Dermis blood vessel endothelial cell (primary cell): ENCODE measurements around the gene DDX60. TPM values are rescaled to one million over a fixed set of nuclear protein-coding genes. Genes with fewer than 3 reads are reported as not detected.
"Not testable (repeated sequence)": the region's sequence is repeated elsewhere in the genome, so short reads cannot be mapped to it uniquely, and the experiment has no call there.

Experiments used
- DNase-seq: peaks from one replicate; pipeline ENCODE4 v3.0.0; 2010
- total RNA-seq: library from RNA; depleted of rRNA; stranded (reverse); fragments of >200 nt; gene quantifications from 2 replicates; pipeline ENCODE4 v1.2.3, GENCODE V29; 2014

DDX60 gene, protein sequence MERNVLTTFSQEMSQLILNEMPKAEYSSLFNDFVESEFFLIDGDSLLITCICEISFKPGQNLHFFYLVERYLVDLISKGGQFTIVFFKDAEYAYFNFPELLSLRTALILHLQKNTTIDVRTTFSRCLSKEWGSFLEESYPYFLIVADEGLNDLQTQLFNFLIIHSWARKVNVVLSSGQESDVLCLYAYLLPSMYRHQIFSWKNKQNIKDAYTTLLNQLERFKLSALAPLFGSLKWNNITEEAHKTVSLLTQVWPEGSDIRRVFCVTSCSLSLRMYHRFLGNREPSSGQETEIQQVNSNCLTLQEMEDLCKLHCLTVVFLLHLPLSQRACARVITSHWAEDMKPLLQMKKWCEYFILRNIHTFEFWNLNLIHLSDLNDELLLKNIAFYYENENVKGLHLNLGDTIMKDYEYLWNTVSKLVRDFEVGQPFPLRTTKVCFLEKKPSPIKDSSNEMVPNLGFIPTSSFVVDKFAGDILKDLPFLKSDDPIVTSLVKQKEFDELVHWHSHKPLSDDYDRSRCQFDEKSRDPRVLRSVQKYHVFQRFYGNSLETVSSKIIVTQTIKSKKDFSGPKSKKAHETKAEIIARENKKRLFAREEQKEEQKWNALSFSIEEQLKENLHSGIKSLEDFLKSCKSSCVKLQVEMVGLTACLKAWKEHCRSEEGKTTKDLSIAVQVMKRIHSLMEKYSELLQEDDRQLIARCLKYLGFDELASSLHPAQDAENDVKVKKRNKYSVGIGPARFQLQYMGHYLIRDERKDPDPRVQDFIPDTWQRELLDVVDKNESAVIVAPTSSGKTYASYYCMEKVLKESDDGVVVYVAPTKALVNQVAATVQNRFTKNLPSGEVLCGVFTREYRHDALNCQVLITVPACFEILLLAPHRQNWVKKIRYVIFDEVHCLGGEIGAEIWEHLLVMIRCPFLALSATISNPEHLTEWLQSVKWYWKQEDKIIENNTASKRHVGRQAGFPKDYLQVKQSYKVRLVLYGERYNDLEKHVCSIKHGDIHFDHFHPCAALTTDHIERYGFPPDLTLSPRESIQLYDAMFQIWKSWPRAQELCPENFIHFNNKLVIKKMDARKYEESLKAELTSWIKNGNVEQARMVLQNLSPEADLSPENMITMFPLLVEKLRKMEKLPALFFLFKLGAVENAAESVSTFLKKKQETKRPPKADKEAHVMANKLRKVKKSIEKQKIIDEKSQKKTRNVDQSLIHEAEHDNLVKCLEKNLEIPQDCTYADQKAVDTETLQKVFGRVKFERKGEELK (N-terminal part only)
- 42.5 and 49.5 TPM in 2 replicates for total RNA-seq

DNA sequence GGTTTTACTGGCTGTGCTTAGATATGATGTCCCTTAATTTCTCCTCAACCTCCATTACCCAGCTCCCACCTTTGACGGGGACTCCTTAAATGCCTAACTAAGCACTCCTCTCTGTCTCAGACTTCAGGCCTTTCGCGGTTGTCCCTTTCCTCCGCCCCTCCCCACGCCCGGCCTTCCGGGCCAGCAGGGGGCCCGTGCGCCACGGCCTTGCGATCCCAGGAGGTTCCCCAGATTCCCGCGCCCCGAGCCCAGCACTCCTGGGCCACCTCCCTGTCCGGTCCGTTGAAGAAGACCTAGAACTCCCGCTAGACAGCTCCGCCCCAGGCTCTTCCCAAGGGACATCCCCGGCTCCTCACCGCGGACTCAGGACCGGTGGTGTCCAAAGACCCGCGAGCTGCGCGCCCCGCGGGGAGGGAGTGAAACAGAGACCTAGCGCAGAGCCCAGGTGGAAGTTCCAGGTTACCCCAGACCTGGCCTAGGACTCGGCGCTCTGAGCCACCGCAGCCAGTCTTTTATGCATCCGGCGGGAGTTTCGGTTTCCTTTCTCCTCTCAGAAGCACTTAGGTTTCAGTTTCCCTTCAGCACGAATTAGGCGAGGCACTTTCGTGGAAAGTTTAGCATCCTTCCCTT is at the start of gene DDX60:
TSS of gene DDX60 (minus strand) at position 487 of the 630 bp plus-strand sequence. CDS start 7,493 bp downstream, outside the sequence.
- DNase-seq, result peak; percentile 82

DNA sequence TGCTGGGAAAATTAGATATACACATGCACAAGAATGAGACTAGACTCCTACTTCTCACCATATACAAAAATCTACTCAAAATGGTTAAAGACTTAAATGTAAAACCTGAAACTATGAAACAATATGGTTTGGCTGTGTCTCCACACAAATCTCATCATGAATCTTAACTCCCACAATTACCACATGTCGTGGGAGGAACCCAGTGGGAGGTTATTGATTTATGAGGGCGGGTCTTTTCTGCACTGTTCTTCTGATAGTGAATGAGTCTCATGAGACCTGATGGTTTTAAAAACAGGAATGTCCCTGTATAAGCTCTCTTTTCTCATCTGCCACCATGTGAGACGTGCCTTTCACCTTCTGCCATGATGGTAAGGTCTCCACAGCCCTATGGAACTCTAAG is 48.5 kb upstream of the DDX60 start:
- no peak for DNase-seq

DNA sequence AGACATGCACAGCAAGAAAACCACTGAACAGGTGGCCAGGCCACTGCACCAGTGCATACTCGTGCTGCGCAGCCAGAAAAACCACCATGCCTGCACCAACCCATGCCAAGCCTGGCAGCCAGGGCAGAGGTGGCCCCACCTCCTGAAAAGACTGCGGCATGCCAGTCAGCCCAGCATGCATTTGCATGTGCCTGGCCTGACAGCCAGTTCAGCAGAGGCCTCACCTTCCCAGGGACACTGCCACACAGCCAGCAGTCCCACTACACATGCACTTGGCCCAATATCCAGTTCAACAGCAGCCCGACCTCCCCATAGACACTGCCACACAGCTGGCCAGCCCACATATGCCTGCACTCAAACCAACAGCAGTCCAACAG is 43.5 kb upstream of the DDX60 start:
- DNase-seq, result no peak

DNA sequence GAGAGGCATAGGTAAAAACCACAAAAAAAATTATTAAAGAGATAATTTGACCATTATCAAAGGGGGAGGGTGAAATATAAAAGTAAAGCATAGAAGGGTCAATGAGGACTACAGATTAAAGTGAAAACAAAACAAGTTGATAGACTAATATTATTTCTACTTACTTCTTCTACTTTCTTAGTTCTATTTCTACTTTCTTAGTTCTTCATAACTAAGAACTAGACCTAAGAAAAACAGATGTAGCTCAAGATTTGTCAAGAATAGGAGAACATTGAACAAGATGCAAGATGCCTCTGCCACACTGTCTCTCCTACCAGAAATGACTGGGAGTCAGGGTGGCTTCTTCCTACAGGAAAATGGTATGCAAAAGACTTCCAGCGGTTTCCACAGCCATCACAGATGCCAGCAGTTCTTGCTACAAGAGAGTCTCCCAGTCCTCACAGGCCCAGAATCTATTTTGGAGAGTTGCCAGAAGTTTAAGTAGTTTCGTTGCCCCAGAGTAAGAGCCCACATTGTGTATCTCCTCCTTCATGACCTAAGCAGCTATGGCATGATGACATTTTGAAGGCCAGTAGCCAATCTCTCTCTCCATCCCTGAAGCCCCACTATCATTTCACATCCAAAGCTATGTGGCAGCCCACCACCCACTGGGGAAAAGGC is 42.9 kb upstream of the DDX60 start:
- DNase-seq, result no peak

DNA sequence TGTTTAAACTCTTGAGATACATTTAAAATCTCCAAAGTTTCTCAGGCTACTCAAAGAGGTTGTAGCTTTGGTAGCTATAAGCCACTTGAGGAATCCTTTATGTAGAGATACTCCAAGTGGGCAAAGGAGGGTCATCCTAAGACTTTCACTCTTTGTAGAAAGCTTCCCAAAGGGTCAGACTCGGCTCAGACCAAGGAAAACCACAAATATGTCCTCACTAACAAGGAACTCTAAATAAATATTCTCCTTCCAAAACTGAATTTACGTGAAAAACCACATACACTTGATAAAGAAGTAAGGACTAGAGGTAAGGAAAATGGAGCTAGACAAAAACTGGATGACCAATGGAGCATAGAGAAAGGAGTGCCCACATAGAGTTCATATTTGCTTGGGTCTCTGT is 41.7 kb upstream of the DDX60 start:
- no peak for DNase-seq

DNA sequence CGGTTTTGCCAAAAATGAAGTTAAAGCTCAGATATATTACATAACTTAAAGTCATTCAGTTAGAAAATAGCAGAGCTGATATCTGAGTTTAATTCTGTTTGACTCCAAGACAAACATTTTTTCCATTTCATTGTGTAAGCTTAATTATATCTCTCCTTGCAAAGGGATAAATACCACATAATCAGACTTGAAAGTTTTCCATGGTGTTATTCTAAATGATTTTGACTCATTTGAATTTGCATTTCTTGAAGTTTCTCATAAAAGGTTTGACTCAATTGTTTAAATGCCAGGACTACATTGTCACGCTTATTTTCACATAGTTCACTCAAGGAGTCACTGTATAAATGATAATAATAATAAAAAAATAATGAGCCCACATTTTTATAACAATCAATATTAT is 39.4 kb upstream of the DDX60 start:
- DNase-seq, result no peak

DNA sequence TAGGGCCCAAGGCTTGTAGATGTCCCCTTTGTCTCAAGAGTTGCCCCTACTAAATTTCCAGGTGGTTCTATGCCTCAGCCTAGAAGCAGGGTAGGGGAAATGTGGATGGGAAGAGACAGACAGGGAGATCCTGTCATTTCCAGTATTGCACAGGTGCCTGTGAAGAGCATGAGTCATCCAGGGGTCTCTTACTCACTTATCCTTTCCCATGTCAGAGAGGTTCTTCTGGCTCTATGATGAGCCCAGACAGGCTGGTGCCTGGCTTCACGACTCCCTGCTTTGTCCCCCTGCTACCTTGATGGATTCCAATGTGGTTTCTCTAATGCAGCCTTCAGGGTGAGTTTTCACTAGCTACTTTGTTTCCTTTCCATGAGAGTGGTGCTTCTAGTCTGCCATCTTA is 35.2 kb upstream of the DDX60 start:
- no peak for DNase-seq

DNA sequence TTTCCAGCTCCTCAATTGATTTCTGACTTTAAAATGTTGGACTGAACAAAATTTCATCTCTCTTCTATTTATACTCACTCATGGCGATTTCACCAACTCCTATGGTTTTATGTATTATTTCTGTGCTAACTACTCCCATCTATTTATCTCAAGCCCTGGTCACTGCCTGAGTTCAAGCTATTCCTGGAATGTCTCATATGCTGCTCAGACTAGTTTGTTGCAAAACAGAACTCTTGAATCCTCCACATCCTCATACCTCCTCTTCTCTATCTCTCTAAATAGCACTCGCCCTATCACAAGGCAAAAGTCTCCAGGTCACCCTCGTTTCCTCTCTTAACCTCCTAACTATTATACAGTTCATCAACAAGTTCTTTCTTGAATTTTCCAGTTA is 19.0 kb upstream of the DDX60 start:
- DNase-seq, result no peak

DNA sequence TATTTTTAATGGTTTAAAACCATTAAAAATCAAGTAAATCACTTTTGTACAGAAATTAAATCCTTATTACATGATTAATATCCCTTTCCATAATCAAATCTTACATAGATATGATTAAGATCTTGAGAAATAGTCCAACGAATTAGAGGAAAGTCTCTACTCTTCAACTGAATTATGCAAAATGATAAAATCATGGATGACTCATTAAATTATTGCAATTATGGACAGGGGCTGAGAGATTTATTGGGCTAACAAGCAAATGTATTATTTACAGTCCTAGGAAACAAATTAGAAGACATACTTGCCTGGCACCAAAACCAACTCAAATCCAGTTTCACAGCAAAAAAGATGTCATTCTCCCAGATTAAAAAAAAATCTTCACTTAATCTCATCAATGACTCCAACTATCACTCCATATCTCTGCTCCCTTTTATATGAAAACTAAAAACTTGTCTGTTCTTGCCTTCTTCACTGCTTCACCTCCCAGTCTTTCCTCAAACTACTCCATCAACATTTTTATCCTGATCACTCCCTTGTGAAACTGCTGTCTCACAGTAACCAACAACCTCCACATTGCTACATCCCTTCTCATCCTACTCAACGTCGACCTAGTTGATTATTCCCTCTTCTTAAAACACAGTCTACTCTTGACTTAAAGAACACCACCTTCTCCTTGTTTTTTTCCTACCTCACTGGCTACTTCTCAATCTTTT is 18.4 kb upstream of the DDX60 start:
- no peak for DNase-seq

DNA sequence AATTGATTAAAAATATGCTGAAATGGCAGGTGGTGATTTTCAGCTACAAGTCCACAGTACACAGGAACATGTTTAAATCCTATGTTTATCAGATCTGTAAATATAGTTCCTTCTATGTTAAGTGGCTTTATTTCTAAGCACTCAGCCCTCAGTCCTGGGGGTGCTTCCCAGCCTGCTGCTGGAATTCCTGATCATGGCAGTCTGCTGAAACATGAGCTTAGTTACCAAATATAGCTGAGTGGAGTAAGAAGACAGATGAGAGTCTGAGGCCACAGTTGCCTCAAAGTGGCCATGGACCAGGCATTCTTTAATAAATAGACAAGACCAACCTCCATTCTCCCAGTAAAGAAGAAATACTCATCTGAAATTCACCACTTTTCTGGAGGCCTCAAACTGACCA is 17.1 kb upstream of the DDX60 start:
- no peak for DNase-seq

DNA sequence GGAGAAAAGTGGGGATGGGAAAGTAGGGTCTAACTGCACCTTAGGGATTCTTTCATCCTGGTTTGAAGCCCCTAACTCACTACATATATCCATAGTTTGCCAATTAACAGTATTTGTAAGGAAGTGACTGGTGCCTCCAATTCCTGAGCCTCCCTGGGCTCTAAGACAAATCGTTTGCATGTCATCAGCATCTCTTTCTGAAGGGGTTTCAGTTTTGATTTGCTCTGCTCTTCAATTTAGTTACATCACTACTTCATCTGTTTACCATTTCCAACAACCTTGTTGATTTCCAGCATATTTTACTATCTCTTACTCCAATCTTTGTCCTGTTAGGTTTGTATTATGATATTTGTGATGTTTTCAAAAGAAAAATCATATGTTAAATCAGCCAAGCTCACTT is 15.5 kb upstream of the DDX60 start:
- DNase-seq, result no peak

DNA sequence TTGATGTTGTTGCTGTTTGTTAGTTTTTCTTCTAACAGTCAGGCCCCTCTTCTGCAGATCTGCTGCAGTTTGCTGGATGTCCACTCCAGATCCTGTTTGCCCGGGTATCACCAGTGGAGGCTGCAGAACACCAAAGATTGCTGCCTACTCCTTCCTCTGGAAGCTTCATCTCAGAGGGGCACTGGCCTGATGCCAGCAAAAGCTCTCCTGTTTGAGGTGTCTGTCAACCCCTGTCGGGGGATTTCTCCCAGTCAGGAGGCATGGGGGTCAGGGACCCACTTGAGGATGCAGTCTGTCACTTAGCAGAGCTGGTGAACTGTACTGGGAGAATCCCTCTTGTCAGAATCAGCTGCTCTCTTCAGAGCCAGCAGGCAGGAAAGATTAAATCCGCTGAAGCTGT is 12.0 kb upstream of the DDX60 start:
- not testable (repeated sequence) for DNase-seq

DNA sequence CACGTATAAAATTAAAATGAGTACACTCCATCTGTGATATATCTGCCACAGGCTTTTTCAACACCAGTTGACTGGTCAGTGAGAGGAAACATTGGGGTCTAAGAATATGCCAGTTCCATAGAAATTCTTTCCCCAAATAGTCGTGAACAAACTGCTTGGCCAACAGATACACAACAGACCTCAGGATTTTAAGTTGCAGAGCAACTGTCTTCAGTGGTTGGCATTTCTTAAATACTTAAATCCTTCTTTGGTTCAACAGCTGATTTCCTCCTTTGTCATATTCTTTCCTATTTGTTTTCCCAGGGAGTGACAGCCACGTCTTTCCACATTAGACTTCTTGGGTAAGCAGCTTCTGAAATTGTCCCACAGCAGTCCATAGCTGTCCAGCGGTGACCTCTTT is 7.0 kb upstream of the DDX60 start:
- DNase-seq, result no peak

DNA sequence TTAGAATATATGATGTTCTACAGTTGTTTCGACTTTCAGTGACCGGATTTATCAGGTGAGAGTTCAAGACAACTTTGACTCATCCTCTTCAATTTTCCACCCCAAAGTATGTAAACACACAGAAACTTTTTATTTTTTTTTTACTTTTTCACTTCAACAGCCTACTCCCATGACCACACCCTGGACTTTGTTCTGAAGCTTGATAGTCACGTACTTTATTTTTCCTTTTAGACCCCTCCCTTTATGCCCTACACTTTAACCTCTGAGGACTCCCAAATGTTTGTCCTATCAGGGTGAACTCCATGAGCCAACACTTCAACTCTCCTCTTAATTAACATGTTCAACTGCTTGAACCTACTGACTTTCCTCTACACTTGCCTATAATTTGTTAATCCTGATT is 2.5 kb upstream of the DDX60 start:
- DNase-seq, result no peak

DNA sequence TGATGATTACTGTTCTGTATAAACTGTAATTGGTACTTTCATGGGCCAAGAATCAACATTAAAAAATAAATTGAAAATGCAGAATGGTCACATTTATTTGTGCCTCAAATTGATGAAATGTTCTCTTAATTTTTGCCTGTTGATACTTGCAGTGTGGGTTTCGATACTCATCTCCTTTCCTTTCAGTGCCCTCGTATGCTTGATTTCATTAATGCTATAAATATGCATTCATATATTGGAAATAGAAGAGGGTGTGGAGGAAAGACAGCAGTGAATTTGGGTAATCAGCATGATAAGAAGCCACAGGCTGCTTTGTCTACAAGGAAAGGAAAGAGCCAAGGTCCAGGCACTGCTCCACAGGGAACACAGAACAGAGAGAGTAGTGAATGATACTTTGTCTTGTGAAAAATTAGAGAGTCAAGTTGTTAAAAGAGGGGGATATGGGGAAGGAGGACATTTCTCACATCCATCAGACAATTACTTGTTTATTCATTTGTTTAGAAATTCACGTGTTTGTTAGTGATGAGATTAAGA is 1.0 kb upstream of the DDX60 start:
- no peak for DNase-seq

DNA sequence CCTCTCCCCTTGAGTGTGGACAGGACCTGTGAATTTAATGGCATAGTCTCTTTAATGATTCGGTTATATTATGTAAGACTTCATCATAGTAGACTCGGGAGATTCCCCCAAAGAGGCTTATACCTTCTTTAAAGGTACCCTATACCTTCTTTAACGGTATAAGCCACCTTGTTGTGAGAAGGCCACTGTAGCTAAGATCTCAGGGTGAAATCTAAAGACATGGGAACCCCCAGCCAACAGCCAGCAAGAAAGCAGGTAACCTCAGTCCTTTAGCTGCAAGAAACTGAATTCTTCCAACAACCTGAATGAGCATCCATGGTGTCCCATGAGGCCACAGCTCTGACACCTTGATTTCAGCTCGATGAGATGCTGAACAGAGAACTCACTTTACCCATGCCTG is 931 bp downstream of the DDX60 start:
- peak; percentile 10 for DNase-seq

DNA sequence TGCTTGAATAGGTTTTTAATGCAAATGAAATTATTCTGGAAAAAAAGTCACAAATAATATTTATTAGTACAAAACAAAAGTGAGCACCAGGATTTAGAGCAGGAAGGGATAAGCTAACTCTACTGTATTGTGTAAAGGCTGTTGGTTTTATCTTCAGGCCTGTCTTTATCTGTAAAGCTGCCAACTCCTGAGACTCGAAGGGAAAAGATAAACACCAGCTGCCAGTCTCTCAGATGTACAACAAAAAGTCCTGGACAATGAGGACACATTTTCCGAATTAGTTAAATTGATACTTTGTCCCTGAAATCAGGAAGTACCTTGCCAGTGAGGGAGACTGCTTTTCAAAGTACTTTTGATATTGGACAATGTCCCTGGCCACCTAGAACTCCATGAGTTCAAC is 8.8 kb downstream of the DDX60 start:
- peak; percentile 43 for DNase-seq

DNA sequence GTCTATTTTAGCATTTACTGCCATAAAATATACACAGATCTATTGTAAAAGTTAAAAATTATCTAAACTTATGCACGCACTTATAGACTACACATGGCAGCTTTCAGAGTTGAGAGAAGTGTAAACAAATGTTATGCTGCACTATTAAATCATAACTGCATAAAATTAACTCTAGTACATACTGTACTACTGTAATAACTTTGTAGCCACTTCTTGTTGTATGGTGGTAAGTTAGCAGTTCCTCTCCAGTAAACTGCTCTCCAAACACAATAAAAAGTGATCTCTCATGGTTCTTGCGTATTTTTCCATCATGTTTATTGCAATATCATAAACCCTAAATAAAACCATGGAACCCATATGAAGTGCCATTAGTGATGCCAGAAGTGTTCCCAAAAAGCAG is 9.6 kb downstream of the DDX60 start:
- no peak for DNase-seq

DNA sequence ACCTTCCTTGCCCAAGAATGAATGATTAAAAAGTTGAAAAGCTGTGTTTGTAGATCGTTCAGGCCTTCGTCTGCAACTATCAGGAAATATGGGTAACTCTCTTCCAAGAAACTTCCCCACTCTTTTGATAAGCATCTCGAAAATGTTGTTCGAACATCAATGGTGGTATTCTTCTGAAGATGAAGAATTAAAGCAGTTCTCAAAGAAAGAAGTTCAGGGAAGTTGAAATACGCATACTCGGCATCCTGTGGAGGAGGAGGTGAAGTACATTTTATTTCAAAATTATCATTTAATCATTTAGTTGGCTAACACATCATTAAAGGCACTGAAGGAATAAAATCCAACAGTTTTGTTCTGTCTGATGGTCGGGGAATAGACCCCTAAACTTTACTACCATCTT is 12.1 kb downstream of the DDX60 start:
- DNase-seq, result no peak

DNA sequence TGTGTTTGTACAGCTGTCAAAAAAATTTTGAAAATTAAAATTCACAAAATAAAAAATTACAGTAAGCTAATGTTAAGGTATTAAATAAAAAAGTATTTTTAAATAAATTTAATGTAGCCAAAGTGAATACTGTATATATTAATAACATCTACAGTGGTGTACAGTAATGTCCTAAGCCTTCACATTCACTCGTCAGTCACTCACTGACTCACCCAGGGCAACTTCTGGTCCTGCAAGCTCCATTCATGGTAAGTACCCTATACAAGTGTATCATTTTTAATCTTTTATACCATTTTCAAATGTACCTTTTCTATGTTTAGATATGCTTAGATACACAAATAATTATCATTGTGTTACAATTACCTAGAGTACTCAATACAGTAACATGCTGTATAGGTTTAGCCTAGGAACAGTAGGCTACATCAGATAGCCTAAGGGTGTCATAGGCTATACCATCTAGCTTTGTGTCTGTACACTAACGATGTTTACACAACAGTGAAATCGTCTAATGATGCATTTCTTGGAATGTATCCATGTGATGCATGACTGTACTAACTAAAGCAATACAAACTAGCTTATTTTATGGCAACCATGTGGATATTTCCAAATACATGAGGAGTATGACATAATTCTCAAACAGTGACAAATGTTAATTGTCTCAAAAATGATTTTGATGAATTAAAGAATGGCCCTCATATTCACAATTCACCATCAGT is 13.7 kb downstream of the DDX60 start:
- DNase-seq, result no peak
